Fibroblast of skin of right biceps (primary cell): ENCODE data around the gene SPINK8.
"Not testable (repeated sequence)": the region's sequence is repeated elsewhere in the genome, so short reads cannot be mapped to it uniquely, and the experiment has no call there.

Experiments
- DNase-seq: peaks from one replicate; pipeline ENCODE4 v3.0.0-alpha.2; 2013

Gene SPINK8

DNA sequence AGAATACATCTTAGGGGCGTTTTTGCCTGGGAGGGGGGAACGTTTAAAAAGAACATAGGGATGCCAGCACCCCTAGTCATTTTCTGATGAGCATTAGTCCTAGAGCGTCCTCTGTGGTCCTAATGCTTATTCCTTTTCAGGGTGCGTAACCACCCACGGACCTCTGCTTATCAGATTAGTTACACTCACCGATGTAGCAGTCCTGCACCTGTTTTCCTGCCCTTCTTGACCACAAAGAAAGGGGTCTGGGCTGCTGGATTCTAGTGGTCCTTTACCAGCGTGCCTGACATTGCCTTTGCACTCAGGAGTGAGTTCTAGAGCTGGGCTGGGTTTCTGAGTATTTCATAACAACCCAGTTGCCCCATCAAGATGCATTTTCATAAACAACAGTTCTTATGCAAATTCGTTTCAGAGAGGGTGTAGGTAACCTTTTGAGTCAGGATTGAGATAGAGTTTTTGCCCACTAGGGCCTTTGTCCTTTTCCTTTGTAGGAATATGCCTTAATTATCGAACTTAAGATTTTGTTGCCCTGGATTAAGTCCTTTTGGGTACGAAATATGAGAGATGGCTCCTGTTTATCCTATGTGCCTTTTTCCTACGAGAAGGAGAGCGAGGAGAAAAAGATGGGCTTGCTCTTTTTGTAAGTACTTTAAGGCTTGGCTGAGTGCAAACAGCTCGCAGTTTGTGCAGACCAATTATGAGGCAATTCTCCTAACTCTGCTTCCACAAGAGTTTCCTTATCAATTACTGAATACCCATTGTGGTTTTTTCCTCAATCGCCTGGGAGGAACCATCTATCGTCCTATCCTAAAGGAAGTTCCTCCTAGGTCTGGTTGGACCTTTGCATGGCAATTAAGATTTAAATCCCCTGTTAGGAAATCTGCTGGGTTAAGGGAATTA lies at the start of gene SPINK8:
Gene SPINK8 (minus strand): TSS at position 316 of the 900 bp plus-strand sequence. CDS start 5,320 bp downstream, outside the sequence.
- not testable (repeated sequence) for DNase-seq

DNA sequence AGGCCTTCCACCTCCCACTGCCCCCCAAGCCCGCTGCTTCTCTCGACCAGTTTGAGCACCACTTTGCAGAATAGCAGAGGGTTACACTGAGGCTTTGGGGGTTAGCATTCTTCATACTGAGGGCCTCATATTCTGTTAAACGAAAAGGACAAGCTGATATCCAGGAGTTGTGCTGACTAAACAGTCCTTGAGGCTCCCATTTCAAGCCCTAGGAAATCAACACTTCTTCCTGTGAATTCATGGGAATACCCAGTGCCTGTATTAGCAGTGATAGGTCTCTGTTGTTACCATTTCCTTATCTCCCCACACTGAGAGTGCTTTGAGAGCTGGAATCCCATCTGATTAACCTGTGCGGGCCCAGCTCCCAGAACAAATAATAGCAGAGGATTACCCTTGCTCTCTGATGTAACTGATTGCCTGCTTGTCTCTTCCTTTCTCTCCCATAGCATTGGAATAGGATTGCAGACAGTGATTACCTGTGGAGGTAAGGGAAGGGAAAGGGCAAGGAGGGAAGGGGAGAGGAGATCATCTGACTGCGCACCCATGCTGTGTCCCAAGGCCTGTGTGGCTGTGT lies 39.5 kb upstream of the SPINK8 start:
- DNase-seq = no peak

DNA sequence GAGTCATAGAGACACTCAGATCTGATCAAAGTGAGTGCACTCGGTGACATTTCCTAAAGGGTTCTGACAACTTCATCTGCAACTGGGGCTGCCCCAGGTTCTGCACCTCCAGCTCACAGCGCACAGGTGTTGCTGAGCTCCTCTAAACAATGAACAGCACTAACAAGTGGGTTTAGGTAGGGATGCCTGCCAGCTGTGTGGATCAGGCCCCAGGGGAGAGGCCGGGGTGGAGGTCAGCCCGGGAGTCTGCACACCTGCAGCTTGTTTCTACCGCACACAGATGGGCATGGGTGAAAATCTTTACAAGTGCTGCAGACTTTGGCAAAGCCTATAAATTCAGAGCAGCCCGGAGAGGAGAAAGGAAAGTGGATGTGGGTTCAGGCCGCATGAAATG lies 38.9 kb upstream of the SPINK8 start:
- DNase-seq = no peak

DNA sequence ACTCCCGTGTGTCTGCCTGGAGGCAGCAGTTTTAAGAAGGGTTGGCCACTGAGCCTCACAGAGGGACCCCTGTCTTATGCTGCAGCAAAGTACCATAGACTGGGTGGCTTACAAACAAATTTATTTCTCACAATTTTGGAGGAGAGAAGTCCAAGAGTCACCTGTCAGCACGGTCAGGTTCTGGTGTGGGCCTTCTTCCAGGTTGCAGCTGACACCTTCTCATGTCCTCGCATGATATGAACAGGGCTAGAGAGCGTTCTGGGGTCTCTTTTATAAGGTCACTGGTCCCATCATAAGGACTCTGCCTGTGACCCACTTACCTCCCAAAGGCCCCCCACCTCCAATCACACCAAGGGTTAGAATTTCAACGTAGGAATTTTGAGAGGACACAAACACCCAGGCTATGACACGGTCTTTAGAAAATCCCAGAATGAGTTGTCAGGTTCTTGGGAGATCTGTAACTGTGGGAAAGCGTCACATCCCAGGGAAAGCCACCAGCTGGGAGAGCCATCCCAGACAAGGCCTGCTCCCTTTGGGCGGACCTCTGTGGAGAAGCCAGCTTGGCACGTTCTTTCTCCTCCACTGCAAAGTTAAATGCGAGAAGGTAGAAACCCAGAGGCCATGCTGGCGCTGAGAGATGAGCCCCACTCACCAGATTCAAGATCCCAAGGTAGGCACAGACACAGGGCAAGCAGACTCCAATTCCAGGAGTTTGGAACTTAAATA lies 38.4 kb upstream of the SPINK8 start, which contains the start of gene FBXW12:
Gene FBXW12 (plus strand): TSS at position 569 of the 726 bp plus-strand sequence. CDS start 549 bp downstream, outside the sequence.
- no peak for DNase-seq

DNA sequence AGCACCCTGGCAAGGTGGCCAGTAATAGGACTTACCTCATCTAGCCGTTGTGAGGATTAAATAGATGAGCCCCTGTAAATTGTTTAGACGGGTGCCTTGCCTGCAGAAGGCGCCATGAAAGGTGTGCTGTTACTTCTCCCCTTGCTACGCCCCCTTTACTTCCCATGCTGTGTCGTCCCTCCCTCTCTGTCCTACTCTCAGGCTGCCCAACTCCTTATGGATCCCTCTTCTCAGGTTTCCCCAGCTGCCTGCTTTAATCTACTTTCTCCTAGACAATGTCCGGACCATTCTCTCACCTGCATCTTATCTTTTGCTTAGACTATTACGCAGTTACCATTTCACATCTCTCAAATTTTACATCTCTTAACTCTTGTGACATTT lies 36.9 kb upstream of the SPINK8 start:
- DNase-seq = no peak

DNA sequence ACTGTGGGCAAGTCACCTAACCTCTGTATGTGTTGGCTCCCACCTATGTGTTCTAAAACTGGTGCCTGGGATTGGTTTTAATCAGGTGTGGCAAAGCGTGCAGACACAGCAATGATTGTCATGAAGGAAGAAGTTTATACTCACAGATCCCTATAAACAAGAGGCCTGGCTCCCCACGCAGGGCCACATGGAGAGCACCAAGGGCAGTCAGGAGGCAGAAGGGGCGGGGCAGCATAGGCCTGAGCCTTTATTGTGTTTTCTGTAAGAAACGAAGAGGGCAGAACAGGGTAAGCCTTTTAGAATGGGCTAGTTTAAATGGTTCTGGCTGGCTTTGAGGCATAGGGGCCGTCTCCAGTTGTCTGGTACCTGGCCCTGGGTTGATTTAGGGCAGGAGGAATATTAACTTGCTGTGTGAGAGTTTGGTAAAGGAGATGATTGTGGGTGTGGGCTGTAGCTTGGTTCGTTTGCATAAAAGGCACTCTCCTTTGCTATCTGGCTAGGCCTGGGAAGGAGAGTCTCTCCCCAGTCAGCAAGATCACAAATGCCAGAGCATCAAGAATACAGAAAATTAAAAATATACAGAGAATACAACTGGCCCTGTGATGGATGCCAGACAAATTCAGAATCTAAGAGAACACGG lies 36.4 kb upstream of the SPINK8 start:
- DNase-seq = no peak

DNA sequence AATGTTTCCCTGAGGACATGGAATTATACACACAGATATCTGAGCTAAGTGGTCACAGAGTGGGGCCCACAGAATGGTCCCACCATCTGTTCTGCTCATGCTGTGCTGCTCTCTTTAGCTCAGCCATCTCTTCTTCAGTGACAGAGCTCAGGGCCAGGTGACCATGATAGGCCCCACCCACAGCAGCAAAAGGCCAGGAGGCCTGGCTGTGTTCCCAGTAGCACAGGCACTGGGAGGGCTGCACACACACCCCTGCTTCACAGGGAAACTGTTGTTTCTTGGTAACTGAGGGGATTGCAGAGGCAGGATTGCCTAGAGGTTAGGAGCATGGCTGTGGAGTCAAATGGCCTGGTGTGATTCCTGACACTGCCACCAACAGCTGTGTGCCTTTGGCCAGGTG lies 33.7 kb upstream of the SPINK8 start:
- no peak for DNase-seq

DNA sequence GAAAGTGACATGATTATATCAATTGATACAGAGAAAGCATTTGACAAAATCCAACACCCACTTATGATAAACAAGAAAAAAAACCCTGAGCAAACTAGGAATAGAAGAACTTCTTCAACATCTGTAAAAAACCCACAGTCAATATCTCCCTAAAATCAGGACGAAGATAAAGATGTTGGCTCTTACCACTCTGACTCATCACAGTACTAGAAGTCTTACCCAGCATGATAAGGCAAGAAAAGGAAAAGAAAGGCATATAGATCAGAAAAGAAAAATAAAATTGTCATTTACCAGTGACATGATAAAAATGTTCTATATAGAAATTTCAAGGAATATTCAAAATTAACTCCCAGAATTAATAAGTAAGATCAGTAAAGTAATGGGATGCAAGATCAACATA lies 31.4 kb upstream of the SPINK8 start:
- no peak for DNase-seq

DNA sequence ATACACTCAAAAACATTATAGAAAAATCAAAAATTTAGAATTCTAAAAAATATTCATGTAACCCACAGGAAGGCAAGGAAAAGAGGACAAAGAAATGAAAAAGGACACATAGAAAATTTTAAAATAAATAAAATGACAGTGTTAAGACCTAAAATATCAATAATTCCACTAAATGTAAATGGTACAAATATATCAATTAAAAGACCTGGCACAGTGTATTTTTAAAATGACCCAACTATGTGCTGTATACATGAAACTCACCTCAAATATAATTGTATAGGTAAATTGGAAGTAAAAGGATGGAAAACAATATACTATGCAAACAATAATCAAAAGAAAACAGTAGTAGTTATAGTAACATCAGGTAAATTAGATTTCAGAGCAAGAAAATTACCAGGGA lies 28.5 kb upstream of the SPINK8 start:
- no peak for DNase-seq

DNA sequence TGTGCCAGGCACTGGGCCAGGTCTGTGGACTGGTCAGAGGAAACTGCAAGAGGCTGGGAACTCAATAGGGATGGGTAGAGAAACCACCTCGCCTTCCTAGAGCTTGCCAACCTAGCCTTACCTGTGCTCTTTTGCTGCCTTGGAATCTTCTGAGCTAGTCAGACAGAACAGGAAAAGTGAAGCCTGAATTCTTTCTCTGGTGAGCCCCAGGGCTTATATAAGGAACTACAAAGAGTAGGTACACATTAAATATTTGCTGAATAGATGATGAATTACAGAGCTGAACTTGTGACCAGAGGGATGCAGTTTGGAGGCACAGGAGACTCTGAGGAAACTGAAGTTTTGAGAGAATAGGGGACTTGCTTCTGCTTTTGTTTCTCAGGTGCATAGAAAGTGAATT lies 23.0 kb upstream of the SPINK8 start:
- DNase-seq = no peak

DNA sequence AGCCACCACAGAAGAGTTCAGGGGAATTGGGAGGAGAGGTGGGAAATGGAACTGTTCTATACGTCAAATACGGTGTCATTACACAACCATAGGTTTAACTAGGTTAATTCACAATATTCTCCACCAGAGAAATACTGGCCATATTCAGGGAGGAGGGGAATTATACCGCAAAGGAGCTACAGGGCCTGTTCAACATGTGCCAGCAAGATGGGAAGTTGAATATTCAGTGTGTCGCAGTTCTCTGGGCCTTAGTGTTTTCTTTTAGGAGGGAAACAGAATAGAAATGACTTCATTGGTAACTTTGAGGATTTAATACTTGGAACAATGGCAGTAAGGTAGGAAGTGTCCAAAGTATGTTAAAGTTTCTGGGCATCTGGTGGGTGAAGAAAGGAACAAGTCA lies 20.5 kb upstream of the SPINK8 start:
- DNase-seq = no peak

DNA sequence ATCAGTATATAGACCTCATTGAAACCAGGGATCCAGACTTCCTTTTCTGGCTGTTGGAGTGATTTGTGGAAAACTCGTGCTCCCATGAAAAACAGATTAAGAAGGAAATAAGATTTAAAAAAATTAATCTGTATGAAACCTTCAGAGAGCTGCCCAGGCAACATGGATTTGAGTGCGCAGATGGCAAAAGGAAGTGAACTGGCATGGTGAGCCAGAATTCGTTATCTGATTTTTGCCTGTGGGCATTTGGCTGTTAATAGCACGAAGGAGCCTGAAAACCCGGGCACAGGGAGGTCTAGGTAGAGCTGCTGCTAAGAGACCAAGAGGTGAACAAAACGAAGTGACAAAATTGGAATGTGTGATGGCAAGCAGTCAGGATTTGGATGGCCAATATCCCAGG lies 19.1 kb upstream of the SPINK8 start:
- DNase-seq = no peak

DNA sequence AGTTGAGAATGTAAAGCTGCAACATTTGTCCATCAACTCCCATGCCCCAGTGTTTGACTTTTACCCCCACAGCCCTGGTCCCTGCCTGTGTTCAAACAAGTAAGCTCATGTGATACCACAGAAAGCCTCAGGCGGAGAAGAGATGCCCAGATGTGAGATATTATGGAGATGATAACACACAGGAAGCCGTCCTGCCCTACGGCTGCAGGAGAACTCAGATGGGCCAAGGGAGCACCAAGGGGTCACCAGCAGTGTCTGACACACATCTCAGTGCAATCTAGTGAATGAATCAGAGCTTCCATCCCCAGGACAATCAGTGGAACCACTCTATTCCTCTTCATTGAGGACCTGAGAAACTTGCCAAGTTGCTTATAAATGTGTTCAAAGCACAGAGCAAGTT lies 14.0 kb upstream of the SPINK8 start:
- no peak for DNase-seq

DNA sequence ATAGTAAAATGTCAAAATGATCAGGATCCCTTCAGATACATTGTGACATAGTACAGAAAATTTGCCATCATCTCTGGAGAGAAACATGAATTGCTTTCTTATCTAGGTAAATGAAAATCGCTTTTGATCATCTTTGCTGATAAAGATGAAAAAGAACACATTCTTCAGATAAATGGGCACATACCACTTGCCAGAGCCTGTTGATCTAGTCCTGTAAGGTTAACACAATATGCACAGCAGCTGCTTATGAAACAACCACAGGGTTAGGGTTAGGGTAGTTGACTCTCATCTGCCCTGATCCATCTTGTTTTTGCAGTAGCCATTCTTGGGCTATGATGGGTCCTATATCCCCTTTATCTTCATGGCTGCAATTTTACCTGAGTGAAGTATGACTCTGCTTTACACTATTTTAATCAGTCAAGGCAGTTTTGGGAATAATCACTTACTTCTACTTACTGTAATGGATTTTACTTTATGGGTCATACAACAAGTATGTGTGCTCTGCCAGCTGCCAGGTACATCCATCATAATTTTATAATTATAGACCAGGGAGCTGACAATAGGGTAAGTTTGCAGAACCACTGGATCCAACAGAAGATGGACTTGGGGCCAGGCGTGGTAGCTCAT lies 12.6 kb upstream of the SPINK8 start:
- DNase-seq = no peak

DNA sequence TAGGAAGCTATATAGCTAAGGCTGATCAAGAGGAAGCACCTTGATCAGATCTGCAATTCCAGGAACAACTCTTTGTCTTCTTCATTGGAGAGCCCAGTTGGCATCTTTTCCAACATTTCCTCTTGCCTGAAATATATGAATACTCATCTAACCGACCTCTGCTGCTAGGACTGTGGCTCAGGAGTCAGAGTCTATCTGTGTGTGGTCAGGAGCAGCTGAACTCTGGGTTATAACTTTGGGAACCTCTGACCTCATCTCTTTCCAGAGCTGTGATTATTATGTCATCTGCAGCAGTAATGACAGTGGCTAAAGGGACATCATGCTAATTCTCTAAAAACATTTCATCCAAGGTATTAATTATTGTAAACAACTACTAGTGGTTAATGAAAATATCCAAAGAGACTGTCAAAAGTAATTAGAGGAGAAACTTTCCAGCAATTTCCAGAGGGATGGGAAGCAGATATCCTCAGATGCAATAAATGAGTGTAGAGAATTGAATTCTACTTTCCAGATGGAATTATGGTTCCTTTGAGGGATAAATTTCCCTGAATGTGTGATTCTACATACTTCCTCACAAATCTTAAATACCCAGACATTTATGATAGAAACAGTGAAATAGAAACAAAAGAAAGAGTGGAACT lies 11.5 kb upstream of the SPINK8 start:
- no peak for DNase-seq

DNA sequence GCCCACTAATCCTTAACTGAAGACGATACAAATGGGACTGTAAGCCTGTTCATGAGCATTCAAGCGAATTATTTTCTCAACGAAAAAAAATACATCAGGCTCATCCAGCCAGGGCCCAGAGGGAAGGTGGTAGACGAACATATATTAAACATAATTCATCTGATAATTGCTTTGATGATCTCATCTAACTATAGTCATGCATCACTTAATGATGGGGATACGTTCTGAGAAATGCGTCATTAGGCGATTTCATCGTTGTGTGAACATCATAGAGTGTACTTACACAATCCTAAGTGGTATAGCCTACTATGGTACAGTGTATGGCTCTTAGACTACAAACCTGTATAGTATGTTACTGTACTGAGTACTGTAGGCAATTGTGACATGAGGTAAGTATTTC lies 10.0 kb upstream of the SPINK8 start:
- no peak for DNase-seq

DNA sequence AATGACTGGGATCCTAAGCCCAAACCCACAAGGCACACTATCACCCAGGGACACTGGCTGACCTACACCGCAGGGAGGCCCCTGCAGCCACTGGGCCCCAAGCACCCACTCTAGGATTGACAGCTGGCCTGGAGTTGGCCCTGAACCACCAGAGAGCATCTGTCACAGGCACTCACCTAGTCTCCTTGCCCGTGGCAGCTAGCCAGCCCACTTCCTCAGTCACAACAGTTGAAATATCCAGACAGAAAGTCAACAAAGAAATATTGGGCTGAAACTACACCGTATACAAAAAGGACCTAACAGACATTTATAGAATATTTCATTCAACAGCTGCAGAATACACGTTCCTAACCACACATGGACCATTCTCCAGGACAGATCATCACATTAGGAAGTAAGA lies 5.2 kb upstream of the SPINK8 start:
- DNase-seq = no peak

DNA sequence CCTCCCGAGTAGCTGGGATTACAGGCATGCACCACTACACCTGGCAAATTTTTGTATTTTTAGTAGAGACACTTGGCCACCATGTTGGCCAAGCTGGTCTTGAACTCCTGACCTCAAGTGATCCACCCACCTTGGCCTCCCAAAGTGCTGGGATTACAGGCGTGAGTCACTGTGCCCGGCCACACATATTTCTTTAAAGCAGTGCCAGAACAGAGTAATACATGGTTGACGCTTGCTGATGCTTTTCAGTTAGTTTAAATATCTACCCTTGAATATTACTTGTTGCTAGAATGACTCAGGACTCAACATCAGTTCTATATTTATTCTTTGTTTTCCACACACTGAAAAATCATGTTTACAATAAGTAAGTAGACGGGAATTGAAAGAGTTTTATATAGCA lies 4.1 kb upstream of the SPINK8 start:
- not testable (repeated sequence) for DNase-seq

DNA sequence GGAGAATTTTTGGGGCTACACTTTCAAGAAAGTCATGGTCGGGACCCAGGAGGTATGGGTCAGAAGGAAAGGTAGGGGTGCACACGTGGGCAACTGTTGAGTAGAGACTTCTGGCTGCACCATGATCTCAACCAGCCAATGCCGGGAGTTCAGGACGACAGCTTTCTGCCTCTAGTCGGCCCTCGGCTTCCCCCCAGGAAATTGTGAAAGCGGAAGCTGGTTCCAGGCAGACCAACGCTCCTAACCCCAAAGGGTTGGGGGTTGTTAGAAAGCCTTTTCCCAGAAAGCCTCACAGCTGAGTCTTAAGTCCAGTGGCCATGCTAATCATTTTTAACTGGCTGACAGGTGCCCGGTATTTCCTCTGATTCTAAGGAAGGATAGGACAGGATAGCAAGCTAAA lies 1.8 kb upstream of the SPINK8 start:
- not testable (repeated sequence) for DNase-seq

DNA sequence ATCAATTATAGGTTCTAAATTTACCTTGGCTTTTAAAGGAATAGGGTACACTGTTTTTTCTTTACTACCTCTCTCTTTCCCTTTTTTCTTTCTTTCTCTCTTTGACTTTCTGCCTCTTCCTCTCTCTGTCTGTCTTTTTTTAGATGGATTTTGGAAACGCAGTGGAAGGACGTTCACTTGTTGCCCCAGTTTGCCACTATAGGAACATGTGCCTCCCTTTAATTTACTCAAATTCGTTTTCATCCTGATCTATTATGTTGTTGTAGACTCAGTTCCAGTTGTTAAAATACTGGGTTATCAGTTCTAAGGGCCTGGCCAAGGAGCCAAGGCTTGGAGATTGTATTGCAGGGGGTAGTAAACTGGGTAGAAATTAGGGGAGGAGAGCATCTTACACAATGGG lies 1.1 kb upstream of the SPINK8 start:
- DNase-seq = no peak

DNA sequence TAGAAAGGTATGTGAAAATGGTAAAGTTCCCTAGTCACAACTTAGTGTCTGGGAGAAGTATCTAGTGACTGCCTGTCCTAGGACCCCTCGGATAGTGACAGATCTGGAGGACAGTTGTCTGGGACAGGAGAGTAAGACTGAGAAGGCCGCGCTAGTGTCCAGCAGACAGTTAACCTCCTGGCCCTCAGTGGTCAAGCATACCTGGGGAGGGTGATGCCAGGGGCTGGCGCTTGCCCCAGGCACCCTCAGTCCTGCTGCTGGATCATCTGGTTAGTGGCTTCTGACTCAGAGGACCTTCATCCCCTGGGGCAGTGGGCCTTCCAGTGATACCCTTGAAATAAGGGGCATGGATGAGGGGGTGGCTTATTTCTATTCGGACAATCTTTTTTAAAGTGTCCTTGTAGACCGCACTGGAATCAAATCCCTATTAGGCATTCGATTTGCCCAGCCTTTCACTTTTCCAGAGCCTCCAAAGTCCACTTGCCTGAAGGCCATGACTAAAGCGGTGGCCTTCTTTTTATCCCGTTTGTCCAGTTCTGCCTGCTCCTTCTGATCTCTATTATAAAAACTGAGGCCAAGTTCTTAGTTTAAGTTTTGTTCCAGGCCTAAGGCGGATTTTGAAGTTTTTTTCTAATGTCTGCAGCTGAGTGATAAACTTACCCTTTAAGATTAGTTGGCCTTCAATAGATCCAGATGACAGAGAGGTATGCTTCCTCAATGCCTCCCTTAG lies 1.6 kb downstream of the SPINK8 start:
- not testable (repeated sequence) for DNase-seq

DNA sequence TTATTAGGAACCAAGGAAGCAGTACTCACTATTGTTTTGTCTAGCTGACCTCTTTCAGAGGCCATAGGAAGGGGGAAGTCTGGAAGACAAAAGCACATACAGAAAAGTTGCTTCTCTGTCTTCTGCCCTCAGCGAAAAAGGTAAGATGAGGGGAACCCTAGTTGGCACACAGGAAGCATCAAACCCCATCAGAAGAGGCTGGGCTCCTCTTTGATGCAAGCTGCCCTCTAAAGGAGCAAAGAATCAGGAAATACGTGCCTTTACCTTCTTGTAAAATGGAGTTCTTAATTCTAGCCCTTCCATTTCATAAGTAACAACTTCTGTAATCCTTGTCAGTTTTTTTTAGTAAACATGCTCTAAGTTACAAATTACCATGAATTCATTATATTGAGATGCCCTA lies 12.5 kb downstream of the SPINK8 start:
- no peak for DNase-seq
